PC-9 (cell line): Measurements from ENCODE around the gene NIPSNAP3A. TPM values are rescaled to one million over a fixed set of nuclear protein-coding genes. Genes with fewer than 3 reads are reported as not detected.

Experiments
- BruUV-seq: library from RNA; stranded (reverse); fragments of 400-500 nt; replicated peaks from 2 replicates; lab custom pipeline; 2021; lab: Mats Ljungman, UMichigan
- CTCF ChIA-PET: fragments of 300-600 bp; sonication (Branson Sonifier 250); formaldehyde crosslinking; loops from one replicate; lab custom pipeline; 2022; ENCODE audit warnings: antibody characterized with exemption; lab: Charles Lee
- POLR2A ChIA-PET: fragments of 300-600 bp; sonication (Branson Sonifier 250); formaldehyde crosslinking; loops from one replicate; lab custom pipeline; 2022; ENCODE audit warnings: antibody characterized with exemption; ENCODE audit not compliant: unreplicated experiment; lab: Charles Lee
- DNase-seq, 2 experiments: peaks; one replicate each; pipeline versions ENCODE4 v3.0.0 to v3.0.0-alpha.2; 2015 to 2022; ENCODE audit warnings: mixed read lengths in 1 of 2
- H2AFZ ChIP-seq: fragments of 200-600 bp; sonication (generic); 2 replicates; pipeline ENCODE4 v1.8.1; 2017; ENCODE audit warnings: antibody characterized with exemption
- H3F3A ChIP-seq: fragments of 200-600 bp; sonication (generic); 2 replicates; pipeline ENCODE4 v1.8.1; 2017; ENCODE audit warnings: antibody characterized with exemption, mild to moderate bottlenecking, low read depth; ENCODE audit not compliant: insufficient read depth
- H3K27ac ChIP-seq: fragments of 200-600 bp; sonication (generic); 2 replicates; pipeline ENCODE4 v1.6.1; 2016; ENCODE audit warnings: mixed run types
- H3K27me3 ChIP-seq: fragments of 200-600 bp; sonication (generic); 2 replicates; pipeline ENCODE4 v1.6.1; 2016; ENCODE audit warnings: low read depth, mixed run types; ENCODE audit not compliant: insufficient read depth
- H3K36me3 ChIP-seq: fragments of 200-600 bp; sonication (generic); 2 replicates; pipeline ENCODE4 v1.6.1; 2016; ENCODE audit warnings: low read depth, mixed run types
- H3K4me1 ChIP-seq: fragments of 200-600 bp; sonication (generic); replicated peaks from 2 replicates; pipeline ENCODE4 v1.6.1; 2016; ENCODE audit warnings: mixed run types; ENCODE audit not compliant: insufficient read depth
- H3K4me2 ChIP-seq: fragments of 200-600 bp; sonication (generic); 2 replicates; pipeline ENCODE4 v1.6.1; 2017; ENCODE audit warnings: mixed run types
- H3K4me3 ChIP-seq: fragments of 200-600 bp; sonication (generic); 2 replicates; pipeline ENCODE4 v1.6.1; 2016; ENCODE audit warnings: mixed run types
- H3K79me2 ChIP-seq: fragments of 200-600 bp; sonication (generic); 2 replicates; pipeline ENCODE4 v1.6.1; 2017; ENCODE audit warnings: low read depth, mixed run types
- H3K9me2 ChIP-seq: fragments of 200-600 bp; sonication (generic); 2 replicates; pipeline ENCODE4 v1.8.1; 2017; ENCODE audit warnings: mild to moderate bottlenecking; ENCODE audit not compliant: insufficient read depth
- H3K9me3 ChIP-seq: fragments of 200-600 bp; sonication (generic); 2 replicates; pipeline ENCODE4 v1.8.1; 2016; ENCODE audit warnings: low read depth; ENCODE audit not compliant: insufficient read depth
- H4K20me1 ChIP-seq: fragments of 200-600 bp; sonication (generic); 2 replicates; pipeline ENCODE4 v1.8.1; 2017; ENCODE audit not compliant: insufficient read depth
- EZH2 ChIP-seq: fragments of 200-600 bp; sonication (generic); IDR thresholded peaks from 2 replicates; pipeline ENCODE4 v1.8.0; 2017; ENCODE audit warnings: antibody characterized with exemption, low read depth
- intact Hi-C: fragments of 100-400 bp; cut with micrococcal nuclease; formaldehyde crosslinking; loops from one replicate; pipeline ENCODE4 v1.10.0; 2022; ENCODE audit not compliant: unreplicated experiment
- total RNA-seq: library from RNA; stranded (reverse); gene quantifications from 2 replicates; pipeline ENCODE4 v1.2.3, GENCODE V29; 2021
- TF ChIP-seq, protein P1 (sequence below): fragments of 200-600 bp; sonication (generic); conservative IDR thresholded peaks from 2 replicates; pipeline ENCODE4 v1.6.1; 2017; ENCODE audit warnings: mixed run types, antibody characterized with exemption, mild to moderate bottlenecking, moderate library complexity

NIPSNAP3A gene
- total RNA-seq, 1 experiment from 2014 or later = 19.8 TPM

DNA sequence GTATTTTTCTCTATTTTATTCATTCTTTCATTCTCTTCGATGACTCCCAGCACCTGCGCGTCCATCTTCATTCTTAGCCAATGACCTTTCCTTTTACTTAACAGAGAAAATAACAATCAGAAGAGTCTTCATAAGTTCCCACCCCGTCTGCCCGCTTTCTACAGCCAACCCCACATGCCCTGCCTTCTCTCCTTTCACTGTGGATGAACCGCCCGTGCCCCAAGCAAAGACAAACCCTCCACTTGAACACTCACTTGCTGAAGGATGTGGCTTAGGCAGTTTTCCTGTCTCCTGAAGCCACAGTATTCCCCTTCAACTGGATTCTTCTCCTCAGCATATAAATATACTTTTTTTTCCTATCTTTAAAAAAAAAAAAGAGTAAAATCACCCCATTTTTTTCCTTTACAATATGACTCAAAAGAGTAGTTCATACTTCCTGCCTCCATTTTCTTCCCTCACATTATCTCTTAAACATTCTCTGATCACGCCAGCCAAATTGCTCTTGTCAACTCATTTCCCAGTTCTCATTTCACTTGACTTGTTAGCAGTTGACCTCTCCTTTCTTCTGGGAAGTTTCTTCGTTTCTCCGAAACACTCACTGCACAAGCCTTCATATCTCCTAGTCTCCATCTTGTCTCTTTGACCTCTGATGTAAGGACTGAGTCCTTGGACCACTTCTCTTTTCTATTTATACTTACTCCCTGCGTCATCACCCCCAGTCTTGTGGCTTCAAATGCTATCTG, 27.5 kb downstream of the NIPSNAP3A start:
- ChIA-PET CTCF (no interaction called here), POLR2A (no interaction called here)
- Histone ChIP-seq H3K9me2 (no peaks in the 10 kb centered on the region), H3K4me3 (no peak overlapping the region), H2AFZ (no peak overlapping the region), H3K27ac (no peak overlapping the region), H3K36me3 (0 out of 2 replicates have a peak, but pooled peaks cover under 1% of the 10 kb centered on the region), H4K20me1 (no peaks in the 10 kb centered on the region), H3K79me2 (no peaks in the 10 kb centered on the region), H3K9me3 (no peaks in the 10 kb centered on the region), H3K27me3 (no peaks in the 10 kb centered on the region), H3K4me2 (no peak overlapping the region), H3K4me1 (no peaks in the 10 kb centered on the region), H3F3A (peaks cover 3% of the 10 kb centered on the region; the same call in 1 of the 2 replicates)
- DNase-seq = no peak
- BruUV-seq = no TSS peak
- TF ChIP-seq, protein P1, sequence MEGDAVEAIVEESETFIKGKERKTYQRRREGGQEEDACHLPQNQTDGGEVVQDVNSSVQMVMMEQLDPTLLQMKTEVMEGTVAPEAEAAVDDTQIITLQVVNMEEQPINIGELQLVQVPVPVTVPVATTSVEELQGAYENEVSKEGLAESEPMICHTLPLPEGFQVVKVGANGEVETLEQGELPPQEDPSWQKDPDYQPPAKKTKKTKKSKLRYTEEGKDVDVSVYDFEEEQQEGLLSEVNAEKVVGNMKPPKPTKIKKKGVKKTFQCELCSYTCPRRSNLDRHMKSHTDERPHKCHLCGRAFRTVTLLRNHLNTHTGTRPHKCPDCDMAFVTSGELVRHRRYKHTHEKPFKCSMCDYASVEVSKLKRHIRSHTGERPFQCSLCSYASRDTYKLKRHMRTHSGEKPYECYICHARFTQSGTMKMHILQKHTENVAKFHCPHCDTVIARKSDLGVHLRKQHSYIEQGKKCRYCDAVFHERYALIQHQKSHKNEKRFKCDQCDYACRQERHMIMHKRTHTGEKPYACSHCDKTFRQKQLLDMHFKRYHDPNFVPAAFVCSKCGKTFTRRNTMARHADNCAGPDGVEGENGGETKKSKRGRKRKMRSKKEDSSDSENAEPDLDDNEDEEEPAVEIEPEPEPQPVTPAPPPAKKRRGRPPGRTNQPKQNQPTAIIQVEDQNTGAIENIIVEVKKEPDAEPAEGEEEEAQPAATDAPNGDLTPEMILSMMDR = no peak
- no peak for TF ChIP-seq EZH2
- intact Hi-C loops = loop anchor here (10.0 kb wide), 1 partner anchor 470 kb away; the partner anchor contains the start of gene SLC44A1

GRCh38 chr9:104775574-104775936, 28.1 kb downstream of the NIPSNAP3A start:
- intact Hi-C loops = loop anchor here (10.0 kb wide), 1 partner anchor 469 kb away; the partner anchor contains the start of gene SLC44A1
- H3K4me3 ChIP-seq = no peak overlapping the region

DNA sequence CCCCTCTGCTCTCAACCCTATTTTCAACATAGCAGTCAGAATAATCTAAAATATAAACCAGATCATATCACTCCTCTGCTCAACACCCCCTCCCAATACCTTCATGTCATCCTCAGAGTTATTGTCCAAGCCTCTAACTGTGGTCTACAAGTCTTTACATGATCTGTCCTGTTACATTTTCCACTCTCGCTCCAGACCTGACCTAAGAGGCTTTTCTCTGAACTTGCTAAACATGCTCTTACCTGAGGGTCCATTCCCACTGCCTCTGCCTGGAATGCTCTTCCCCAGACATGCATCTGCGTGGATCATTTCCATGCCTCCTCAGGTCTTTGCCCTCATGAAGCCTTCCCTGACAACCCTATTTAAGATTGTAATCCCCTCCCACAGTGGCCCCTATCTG, 28.5 kb downstream of the NIPSNAP3A start:
- Histone ChIP-seq H3K4me2 (no peak overlapping the region), H3K36me3 (0 out of 2 replicates have a peak, but pooled peaks cover 3% of the 10 kb centered on the region), H3K27me3 (no peaks in the 10 kb centered on the region), H2AFZ (no peak overlapping the region), H3K79me2 (no peaks in the 10 kb centered on the region), H3K4me1 (no peaks in the 10 kb centered on the region), H3K9me3 (no peaks in the 10 kb centered on the region), H3F3A (peaks cover under 1% of the 10 kb centered on the region), H4K20me1 (no peaks in the 10 kb centered on the region; the same call in 1 of the 2 replicates), H3K9me2 (no peaks in the 10 kb centered on the region), H3K27ac (no peak overlapping the region), H3K4me3 (no peak overlapping the region)
- POLR2A ChIA-PET = no interaction called here
- TF ChIP-seq EZH2 = no peak
- TF ChIP-seq, protein P1 = no peak
- CTCF ChIA-PET = no interaction called here
- BruUV-seq = no TSS peak
- intact Hi-C loops = loop anchor here (10.0 kb wide), 1 partner anchor 469 kb away; the partner anchor contains the start of gene SLC44A1
- DNase-seq = no peak

More at GRCh38 chr9:104775574-104775936, 28.1 kb downstream of the NIPSNAP3A start:
- Histone ChIP-seq H3K9me3 (no peaks in the 10 kb centered on the region), H3K36me3 (0 out of 2 replicates have a peak, but pooled peaks cover 3% of the 10 kb centered on the region), H2AFZ (no peak overlapping the region), H3K4me1 (no peaks in the 10 kb centered on the region), H3K79me2 (no peaks in the 10 kb centered on the region), H4K20me1 (no peaks in the 10 kb centered on the region), H3K9me2 (no peaks in the 10 kb centered on the region), H3K27me3 (no peaks in the 10 kb centered on the region), H3K27ac (no peak overlapping the region), H3F3A (no peaks in the 10 kb centered on the region; the same call in 1 of the 2 replicates), H3K4me2 (no peak overlapping the region)
- CTCF ChIA-PET = no interaction called here
- no peak for DNase-seq
- POLR2A ChIA-PET = no interaction called here
- TF ChIP-seq, protein P1 = no peak
- TF ChIP-seq EZH2 = no peak
- BruUV-seq = no TSS peak
